Effector CD8-positive, alpha-beta T cell (primary cell): ENCODE measurements around the gene PLP2.
"Not testable (repeated sequence)": the region's sequence is repeated elsewhere in the genome, so short reads cannot be mapped to it uniquely, and the experiment has no call there.

Experiments
- DNase-seq: peaks from one replicate; lab custom pipeline; 2025; lab: John Stamatoyannopoulos, UW

PLP2 gene

GRCh38 chrX:49163555-49164419 is 7.9 kb upstream of the PLP2 start:
- peak; percentile 64 for DNase-seq

- no peak for DNase-seq
Observed at GRCh38 chrX:49164589-49165360, 6.9 kb upstream of the PLP2 start.

- peak; percentile 37 for DNase-seq
Observed at GRCh38 chrX:49165901-49166881, 5.5 kb upstream of the PLP2 start.

- DNase-seq: peak; percentile 33
Observed at GRCh38 chrX:49166914-49167739, 4.6 kb upstream of the PLP2 start.

- no peak for DNase-seq
Observed at GRCh38 chrX:49167740-49168108, 4.0 kb upstream of the PLP2 start.

- DNase-seq: peak; percentile 31
Observed at GRCh38 chrX:49172280-49172780, 632 bp downstream of the PLP2 start.

GRCh38 chrX:49173544-49173943 is 1.8 kb downstream of the PLP2 start:
- DNase-seq: not testable (repeated sequence)

GRCh38 chrX:49174723-49175122 is 3.0 kb downstream of the PLP2 start:
- no peak for DNase-seq

- no peak for DNase-seq
Observed at GRCh38 chrX:49175435-49176274, 4.0 kb downstream of the PLP2 start.

- DNase-seq: no peak
Observed at GRCh38 chrX:49176421-49177326, 5.0 kb downstream of the PLP2 start.

GRCh38 chrX:49177338-49177833 is 5.7 kb downstream of the PLP2 start:
- no peak for DNase-seq

- no peak for DNase-seq
Observed at GRCh38 chrX:49177873-49178480, 6.3 kb downstream of the PLP2 start.

GRCh38 chrX:49178537-49178936 is 6.8 kb downstream of the PLP2 start:
- no peak for DNase-seq

- no peak for DNase-seq
Observed at GRCh38 chrX:49179358-49179757, 7.7 kb downstream of the PLP2 start.

- DNase-seq: no peak
Observed at GRCh38 chrX:49183701-49184281, 12.1 kb downstream of the PLP2 start.

- peak; percentile 14 for DNase-seq
Observed at GRCh38 chrX:49184294-49185281, 12.9 kb downstream of the PLP2 start.
